ENCODE data around the gene RPS6KA6.
"Not testable (repeated sequence)": the region's sequence is repeated elsewhere in the genome, so short reads cannot be mapped to it uniquely, and the experiment has no call there.

The RPS6KA6 gene

DNA sequence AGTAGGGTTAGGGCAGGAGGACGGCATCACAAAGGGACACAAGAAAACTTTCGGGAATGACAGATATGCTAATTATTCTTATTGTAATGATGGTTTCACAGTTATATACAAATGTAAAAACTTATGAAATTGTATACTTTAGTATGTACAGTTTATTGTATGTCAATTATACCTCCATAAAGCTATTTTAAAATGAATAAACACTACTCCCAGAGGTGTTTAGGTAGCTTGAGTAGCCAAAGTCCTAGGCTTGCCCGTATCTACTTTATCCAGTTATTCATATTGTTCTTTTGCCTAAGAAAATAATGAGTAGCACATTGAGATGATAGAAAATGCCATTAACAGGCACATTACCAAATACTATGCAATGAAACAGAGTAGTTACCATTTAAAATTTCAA lies 43.0 kb downstream of the RPS6KA6 start:
- H3K4me1 Mint-ChIP-seq (ENCODE audit: low read depth) = no peaks in the 10 kb centered on the region
- H3K27me3 Mint-ChIP-seq (ENCODE audit: low read depth) = no peaks in the 10 kb centered on the region
- H3K4me3 Mint-ChIP-seq = no peak overlapping the region
- no peak overlapping the region for H3K27ac Mint-ChIP-seq
- no peaks in the 10 kb centered on the region for H3K36me3 Mint-ChIP-seq (ENCODE audit: low read depth)
- no peaks in the 10 kb centered on the region for H3K9me3 Mint-ChIP-seq
- no peak for DNase-seq (ENCODE audit: low spot score)

DNA sequence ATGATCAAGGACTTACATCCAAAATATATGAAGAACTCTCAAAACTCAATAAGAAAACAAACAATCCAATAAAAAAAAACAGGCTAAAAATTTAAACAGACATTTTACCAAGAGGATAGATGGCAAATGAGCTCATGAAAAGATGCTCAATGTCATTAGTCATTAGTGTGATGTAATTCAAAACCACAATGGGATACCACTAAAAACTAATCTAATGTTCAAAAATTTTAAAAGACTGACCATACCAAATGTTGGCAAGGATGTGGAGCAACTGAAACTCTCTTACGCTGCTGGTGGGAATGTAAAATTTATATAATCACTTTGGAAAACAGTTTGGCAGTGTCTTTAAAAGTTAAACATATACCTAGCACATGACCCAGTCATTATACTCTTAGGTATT lies 43.7 kb downstream of the RPS6KA6 start:
- Mint-ChIP-seq H3K36me3 (ENCODE audit: low read depth) (no peaks in the 10 kb centered on the region), H3K27ac (no peak overlapping the region), H3K27me3 (ENCODE audit: low read depth) (no peaks in the 10 kb centered on the region), H3K4me1 (ENCODE audit: low read depth) (no peaks in the 10 kb centered on the region), H3K9me3 (no peaks in the 10 kb centered on the region), H3K4me3 (no peak overlapping the region)
- no peak for DNase-seq (ENCODE audit: low spot score)

DNA sequence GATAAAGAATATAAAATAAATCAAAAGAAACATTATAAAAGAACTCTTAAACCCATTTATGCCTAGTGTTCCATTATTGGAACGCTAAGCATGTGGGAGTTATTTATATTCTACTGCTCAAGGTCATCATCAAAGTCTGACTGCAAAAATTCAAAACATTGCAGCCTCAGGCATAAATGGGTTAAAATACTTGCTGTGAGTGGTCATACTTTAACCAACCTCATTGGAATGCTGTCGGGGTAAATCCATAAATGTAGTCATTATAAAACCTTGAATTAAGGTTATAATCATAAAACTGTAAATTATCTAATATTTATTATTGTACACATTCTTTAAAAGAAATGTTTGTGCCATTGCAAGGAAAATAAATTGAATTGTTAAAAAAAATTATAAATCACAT lies 55.0 kb downstream of the RPS6KA6 start:
- no peaks in the 10 kb centered on the region for H3K4me1 Mint-ChIP-seq (ENCODE audit: low read depth)
- DNase-seq (ENCODE audit: low spot score) = no peak
- H3K9me3 Mint-ChIP-seq = no peaks in the 10 kb centered on the region
- H3K36me3 Mint-ChIP-seq (ENCODE audit: low read depth) = no peaks in the 10 kb centered on the region
- no peak overlapping the region for H3K27ac Mint-ChIP-seq
- no peaks in the 10 kb centered on the region for H3K27me3 Mint-ChIP-seq (ENCODE audit: low read depth)
- no peak overlapping the region for H3K4me3 Mint-ChIP-seq

DNA sequence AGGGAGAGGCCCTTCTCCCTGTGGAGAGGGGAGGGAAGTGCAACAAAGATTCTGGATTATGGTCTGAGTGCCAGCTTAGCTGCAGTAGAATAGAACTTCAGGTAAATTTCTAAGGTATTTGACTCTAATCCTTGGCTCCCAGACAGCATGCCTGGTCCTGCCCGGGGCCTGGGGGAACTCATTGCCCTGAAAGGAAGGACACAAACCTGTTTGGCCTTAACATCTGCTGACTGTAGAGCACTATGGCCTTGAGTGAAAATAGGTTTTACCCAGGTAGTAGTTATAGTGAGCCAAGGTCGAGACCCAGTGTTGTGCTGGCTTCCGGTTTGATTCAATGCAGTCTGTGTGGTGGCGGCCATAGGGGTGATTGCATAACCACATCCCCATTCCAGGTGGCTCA lies 64.4 kb downstream of the RPS6KA6 start:
- Mint-ChIP-seq H3K9me3 (peaks cover 3% of the 10 kb centered on the region), H3K36me3 (ENCODE audit: low read depth) (no peaks in the 10 kb centered on the region), H3K27me3 (ENCODE audit: low read depth) (no peaks in the 10 kb centered on the region), H3K4me3 (no peak overlapping the region), H3K4me1 (ENCODE audit: low read depth) (no peaks in the 10 kb centered on the region), H3K27ac (no peak overlapping the region)
- DNase-seq (ENCODE audit: low spot score) = no peak

DNA sequence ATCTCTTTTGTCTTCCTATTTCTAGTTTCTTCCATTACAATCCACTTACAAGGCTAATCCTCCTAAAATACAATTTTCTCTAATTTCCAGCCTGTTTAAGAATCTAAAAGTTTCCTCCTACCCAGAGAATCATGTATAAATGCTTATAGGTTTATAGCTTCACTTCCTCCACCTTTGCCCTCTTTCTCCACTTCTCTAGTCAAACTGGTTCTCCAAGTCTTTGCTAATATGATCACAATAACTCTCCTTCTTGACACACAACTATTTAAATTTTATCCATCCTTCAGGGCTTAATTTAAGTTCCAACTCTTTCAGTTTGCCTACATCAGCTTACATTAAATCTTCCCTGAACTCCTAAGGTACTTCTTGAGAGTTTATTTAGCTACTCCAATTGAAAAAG lies 69.2 kb downstream of the RPS6KA6 start:
- no peak overlapping the region for H3K4me3 Mint-ChIP-seq
- DNase-seq (ENCODE audit: low spot score) = no peak
- H3K27ac Mint-ChIP-seq = no peak overlapping the region

DNA sequence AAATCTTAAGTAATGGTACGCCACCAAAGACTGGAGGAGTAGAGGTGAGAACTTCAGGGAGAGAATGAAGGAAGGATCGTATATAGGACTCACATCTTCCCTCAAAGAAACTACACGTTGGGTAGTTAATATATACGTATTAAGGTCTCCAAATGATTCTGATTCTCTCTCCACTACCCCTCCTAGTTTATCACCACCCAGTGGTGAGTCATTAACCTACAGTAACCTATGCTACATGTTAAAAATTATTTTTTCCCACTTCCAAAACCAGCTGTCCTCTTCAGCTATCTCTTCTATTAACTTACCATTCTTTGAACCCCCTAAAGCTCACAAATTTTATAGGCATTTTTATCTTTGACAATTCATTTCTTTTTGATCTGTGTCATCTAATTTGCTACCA lies 69.7 kb downstream of the RPS6KA6 start:
- no peaks in the 10 kb centered on the region for H3K27me3 Mint-ChIP-seq (ENCODE audit: low read depth)
- no peak for DNase-seq (ENCODE audit: low spot score)
- no peaks in the 10 kb centered on the region for H3K36me3 Mint-ChIP-seq (ENCODE audit: low read depth)
- H3K9me3 Mint-ChIP-seq = no peaks in the 10 kb centered on the region
- H3K4me1 Mint-ChIP-seq (ENCODE audit: low read depth) = no peaks in the 10 kb centered on the region
- no peak overlapping the region for H3K4me3 Mint-ChIP-seq
- H3K27ac Mint-ChIP-seq = no peak overlapping the region

More for the DNA sequence above, 69.2 kb downstream of the RPS6KA6 start:
- Mint-ChIP-seq H3K36me3 (ENCODE audit: low read depth) (no peaks in the 10 kb centered on the region), H3K27me3 (ENCODE audit: low read depth) (no peaks in the 10 kb centered on the region), H3K9me3 (no peaks in the 10 kb centered on the region), H3K4me1 (ENCODE audit: low read depth) (no peaks in the 10 kb centered on the region)

DNA sequence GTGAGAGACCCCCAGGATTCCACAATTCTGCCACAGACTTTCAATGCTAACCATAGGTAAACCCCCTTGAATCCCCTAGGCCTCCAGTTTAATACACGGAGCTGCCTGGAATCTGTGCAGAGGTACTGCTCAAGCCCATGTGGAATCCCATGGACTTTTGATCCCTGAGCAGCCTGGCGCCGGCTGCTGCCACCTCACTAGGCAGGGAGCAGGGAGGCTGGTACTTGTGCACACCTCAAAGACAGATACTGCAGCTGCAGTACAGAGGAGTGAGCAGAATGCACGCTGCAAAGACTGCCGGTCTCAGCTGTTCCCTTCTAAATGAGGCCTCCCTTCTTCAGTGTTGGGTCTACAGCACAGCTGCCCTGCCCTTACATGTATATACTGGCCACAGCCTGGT lies 79.4 kb downstream of the RPS6KA6 start:
- no peaks in the 10 kb centered on the region for H3K27me3 Mint-ChIP-seq (ENCODE audit: low read depth)
- peaks cover 3% of the 10 kb centered on the region for H3K9me3 Mint-ChIP-seq
- no peak overlapping the region for H3K27ac Mint-ChIP-seq
- no peak overlapping the region for H3K4me3 Mint-ChIP-seq
- no peaks in the 10 kb centered on the region for H3K4me1 Mint-ChIP-seq (ENCODE audit: low read depth)
- H3K36me3 Mint-ChIP-seq (ENCODE audit: low read depth) = no peaks in the 10 kb centered on the region
- no peak for DNase-seq (ENCODE audit: low spot score)

DNA sequence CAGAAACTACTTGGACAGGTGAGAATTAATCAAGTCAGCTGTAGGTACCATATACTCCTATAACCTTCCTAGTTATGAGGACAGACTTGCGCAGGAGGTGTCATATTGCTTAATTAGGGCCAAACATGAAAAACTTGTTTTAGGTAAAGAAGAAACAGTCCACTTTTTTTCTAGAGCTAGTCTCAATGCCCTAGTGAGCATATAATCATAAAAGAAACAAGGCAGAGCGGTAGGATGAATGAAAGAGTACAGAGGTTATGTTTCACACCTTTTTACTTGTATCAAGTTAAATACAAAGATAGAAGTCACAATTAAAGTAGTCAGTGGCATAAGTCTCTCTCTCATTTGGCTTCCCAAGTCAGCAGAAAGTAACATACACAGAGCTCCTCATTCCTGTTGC lies 88.9 kb downstream of the RPS6KA6 start:
- H3K9me3 Mint-ChIP-seq = no peaks in the 10 kb centered on the region

DNA sequence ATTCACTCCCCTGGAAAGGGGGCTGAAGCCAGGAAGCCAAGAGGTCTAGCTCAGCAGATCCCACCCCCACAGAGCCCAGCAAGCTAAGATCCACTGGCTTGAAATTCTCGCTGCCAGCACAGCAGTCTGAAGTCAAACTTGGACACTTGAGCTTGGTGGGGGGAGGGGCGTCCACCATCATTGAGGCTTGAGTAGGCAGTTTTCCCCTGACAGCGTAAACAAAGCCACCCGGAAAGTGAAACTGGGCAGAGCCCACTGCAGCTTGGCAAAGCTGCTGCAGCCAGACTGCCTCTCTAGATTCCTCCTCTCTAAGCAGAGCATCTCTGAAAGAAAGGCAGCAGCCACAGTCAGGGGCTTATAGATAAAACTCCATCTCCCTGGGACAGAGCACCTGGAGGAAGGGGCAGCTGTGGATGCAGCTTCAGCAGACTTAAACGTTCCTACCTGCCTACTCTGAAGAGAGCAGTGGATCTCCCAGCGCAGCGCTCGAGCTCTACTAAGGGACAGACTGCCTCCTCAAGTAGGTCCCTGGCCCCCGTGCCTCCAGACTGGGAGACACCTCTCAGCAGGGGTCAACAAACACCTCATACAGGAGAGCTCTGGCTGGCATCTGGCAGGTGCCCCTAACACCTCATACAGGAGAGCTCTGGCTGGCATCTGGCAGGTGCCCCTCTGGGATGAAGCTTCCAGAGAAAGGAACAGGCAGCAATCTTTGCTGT lies 108.4 kb downstream of the RPS6KA6 start:
- H3K27ac Mint-ChIP-seq; DNase-seq (ENCODE audit: low spot score); H3K4me1 Mint-ChIP-seq (ENCODE audit: low read depth); H3K27me3 Mint-ChIP-seq (ENCODE audit: low read depth); H3K4me3 Mint-ChIP-seq; H3K36me3 Mint-ChIP-seq (ENCODE audit: low read depth); H3K9me3 Mint-ChIP-seq: not testable (repeated sequence)

More for the DNA sequence above, 88.9 kb downstream of the RPS6KA6 start:
- no peaks in the 10 kb centered on the region for H3K36me3 Mint-ChIP-seq (ENCODE audit: low read depth)
- H3K27ac Mint-ChIP-seq = no peak overlapping the region
- no peak overlapping the region for H3K4me3 Mint-ChIP-seq
- H3K4me1 Mint-ChIP-seq (ENCODE audit: low read depth) = no peaks in the 10 kb centered on the region
- no peak for DNase-seq (ENCODE audit: low spot score)
- H3K27me3 Mint-ChIP-seq (ENCODE audit: low read depth) = no peaks in the 10 kb centered on the region

DNA sequence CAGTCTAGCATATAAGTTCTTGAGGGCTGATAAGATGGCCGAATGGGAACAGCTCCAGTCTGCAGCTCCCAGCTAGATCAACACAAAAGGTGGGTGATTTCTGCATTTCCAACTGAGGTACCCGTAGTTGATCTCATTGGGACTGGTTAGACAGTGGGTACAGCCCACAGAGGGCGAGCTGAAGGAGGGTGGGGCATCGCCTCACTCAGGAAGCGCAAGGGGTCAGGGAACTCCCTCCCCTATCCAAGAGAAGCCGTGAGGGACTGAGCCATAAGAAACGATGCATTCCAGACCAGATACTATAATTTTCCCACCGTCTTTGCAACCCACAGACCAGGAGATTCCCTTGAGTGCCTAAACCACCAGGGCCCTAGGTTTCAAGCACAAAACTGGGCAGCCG lies 109.0 kb downstream of the RPS6KA6 start:
- no peak for DNase-seq (ENCODE audit: low spot score)
- H3K4me1 Mint-ChIP-seq (ENCODE audit: low read depth) = no peaks in the 10 kb centered on the region
- H3K27ac Mint-ChIP-seq = no peak overlapping the region
- H3K4me3 Mint-ChIP-seq = no peak overlapping the region
- no peaks in the 10 kb centered on the region for H3K36me3 Mint-ChIP-seq (ENCODE audit: low read depth)
- H3K27me3 Mint-ChIP-seq (ENCODE audit: low read depth) = no peaks in the 10 kb centered on the region
- H3K9me3 Mint-ChIP-seq = peaks cover 8% of the 10 kb centered on the region

DNA sequence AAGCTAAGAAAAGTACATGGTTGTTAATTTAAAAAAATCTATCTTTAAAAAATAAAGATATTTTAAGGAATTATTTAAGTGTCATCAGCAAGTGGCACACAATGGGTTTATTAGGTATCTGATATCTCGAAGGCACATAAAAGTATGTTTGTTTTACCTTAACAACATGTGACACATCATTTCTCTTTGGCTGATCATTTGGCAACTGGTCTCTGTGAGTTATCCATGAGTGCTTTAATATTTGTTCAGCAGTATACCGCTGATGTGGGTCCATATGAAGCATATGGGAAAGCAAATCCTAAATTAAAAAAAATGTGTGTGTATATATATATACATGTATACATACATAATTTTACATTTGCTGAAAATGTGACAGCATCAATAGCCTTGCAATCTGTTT lies 123.2 kb downstream of the RPS6KA6 start:
- no peak for DNase-seq (ENCODE audit: low spot score)
- no peak overlapping the region for H3K4me3 Mint-ChIP-seq
- H3K36me3 Mint-ChIP-seq (ENCODE audit: low read depth) = no peaks in the 10 kb centered on the region
- no peaks in the 10 kb centered on the region for H3K4me1 Mint-ChIP-seq (ENCODE audit: low read depth)
- H3K27me3 Mint-ChIP-seq (ENCODE audit: low read depth) = no peaks in the 10 kb centered on the region
- no peak overlapping the region for H3K27ac Mint-ChIP-seq
- no peaks in the 10 kb centered on the region for H3K9me3 Mint-ChIP-seq

DNA sequence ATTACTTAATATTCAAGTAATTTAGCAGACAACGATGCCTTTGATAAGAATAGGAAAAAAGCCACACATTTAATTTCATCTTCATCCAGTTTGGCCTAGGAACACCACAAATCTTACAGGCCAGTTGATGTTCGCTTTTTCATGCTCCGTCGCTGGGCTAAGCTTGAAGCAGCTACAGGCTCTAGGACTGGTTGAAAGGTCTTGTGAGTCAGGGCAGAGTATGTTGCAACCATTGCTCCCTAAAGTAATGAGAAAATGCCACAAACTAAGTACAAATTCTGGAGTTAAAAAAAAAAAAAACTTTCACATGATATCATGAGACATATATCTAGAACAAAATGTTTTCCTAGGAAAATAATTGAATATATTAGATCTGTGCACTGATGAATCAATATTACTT lies 123.8 kb downstream of the RPS6KA6 start:
- H3K27ac Mint-ChIP-seq = no peak overlapping the region
- H3K4me3 Mint-ChIP-seq = no peak overlapping the region
- H3K4me1 Mint-ChIP-seq (ENCODE audit: low read depth) = no peaks in the 10 kb centered on the region
- DNase-seq (ENCODE audit: low spot score) = no peak
- no peaks in the 10 kb centered on the region for H3K9me3 Mint-ChIP-seq
- no peaks in the 10 kb centered on the region for H3K27me3 Mint-ChIP-seq (ENCODE audit: low read depth)
- H3K36me3 Mint-ChIP-seq (ENCODE audit: low read depth) = no peaks in the 10 kb centered on the region

DNA sequence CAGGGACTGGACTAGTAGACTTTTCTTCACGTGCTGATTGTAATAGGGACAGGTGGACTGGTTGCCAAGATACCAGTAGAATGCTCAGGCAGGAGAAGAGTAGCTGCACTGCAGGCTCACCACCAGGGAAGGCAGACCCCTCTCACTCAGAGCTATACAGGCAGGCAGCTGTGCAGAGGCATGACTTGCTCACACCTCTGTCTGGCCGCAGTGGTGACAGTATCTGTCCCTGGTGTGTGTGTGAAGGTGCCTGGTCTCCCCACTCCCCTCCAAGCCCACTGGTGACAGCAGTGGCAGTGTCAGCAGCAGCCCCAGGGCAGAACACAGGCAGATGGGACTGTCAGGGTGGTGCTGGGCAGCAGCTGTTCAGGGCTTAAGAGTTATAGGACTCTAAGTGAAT lies 140.7 kb downstream of the RPS6KA6 start:
- Mint-ChIP-seq H3K9me3 (no peaks in the 10 kb centered on the region), H3K36me3 (ENCODE audit: low read depth) (no peaks in the 10 kb centered on the region), H3K4me3 (no peak overlapping the region), H3K27me3 (ENCODE audit: low read depth) (no peaks in the 10 kb centered on the region), H3K27ac (no peak overlapping the region), H3K4me1 (ENCODE audit: low read depth) (no peaks in the 10 kb centered on the region)
- DNase-seq (ENCODE audit: low spot score) = no peak

DNA sequence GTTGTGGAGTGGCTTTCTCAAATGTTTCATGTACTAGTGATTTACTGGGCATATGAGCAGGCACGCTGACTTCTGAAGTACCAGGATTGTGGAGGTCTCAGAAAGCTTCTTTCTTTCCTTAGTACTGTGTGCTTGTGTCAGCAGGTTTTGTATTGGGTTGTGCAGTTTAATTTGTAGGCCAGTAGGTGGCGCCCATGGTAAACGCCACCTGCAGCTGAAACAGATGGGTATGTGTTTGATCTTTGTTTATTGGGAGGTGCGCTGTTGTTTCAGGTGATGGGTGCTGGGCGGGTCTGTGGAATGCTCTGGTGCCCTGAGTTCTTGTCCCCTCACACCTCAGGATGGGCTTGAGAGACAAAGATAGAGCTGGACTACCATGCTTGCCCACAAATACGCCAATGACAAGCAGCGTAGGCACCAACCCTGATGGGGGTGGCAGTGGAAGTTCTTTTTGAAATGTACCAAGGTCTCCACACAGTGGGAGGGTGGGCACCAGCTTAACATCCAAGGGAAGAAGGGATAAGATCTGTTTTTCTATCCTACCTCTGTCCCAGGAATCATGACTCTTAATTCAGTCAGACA lies 141.5 kb downstream of the RPS6KA6 start:
- H3K9me3 Mint-ChIP-seq = no peaks in the 10 kb centered on the region
- DNase-seq (ENCODE audit: low spot score) = no peak

DNA sequence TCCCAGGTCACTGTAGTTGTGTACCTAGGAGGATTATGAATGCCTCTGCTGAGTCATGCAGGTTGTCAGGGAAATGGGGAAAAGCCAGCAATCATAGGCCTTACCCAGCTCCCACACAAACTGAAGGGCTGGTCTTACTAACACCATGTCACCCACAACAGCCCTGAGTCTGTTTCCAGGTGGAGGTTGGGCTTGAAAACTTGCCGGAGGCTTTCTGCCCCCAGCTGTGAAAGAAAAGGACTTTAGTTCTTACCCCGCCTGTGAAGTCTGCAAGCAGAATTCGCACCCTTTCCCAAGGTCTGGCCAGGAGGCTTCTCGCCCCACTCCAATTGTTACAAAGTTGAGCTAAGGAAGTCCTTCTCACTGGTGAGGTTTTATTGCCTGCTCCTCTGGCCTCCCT lies 143.9 kb downstream of the RPS6KA6 start:
- H3K4me3 Mint-ChIP-seq = no peak overlapping the region

More for the DNA sequence above, 141.5 kb downstream of the RPS6KA6 start:
- no peaks in the 10 kb centered on the region for H3K27me3 Mint-ChIP-seq (ENCODE audit: low read depth)
- no peak overlapping the region for H3K4me3 Mint-ChIP-seq
- H3K4me1 Mint-ChIP-seq (ENCODE audit: low read depth) = no peaks in the 10 kb centered on the region
- no peak overlapping the region for H3K27ac Mint-ChIP-seq
- H3K36me3 Mint-ChIP-seq (ENCODE audit: low read depth) = no peaks in the 10 kb centered on the region

More for the DNA sequence above, 143.9 kb downstream of the RPS6KA6 start:
- no peak overlapping the region for H3K27ac Mint-ChIP-seq
- H3K4me1 Mint-ChIP-seq (ENCODE audit: low read depth) = no peaks in the 10 kb centered on the region
- no peaks in the 10 kb centered on the region for H3K36me3 Mint-ChIP-seq (ENCODE audit: low read depth)
- H3K27me3 Mint-ChIP-seq (ENCODE audit: low read depth) = no peaks in the 10 kb centered on the region
- no peak for DNase-seq (ENCODE audit: low spot score)
- no peaks in the 10 kb centered on the region for H3K9me3 Mint-ChIP-seq

Data from T-helper 2 cell treated with Interferon-gamma antibody and Interleukin-4, amounts not matched to agents 5 μg/mL and 100 μg/mL, for 36 hours (primary cell).